Muscle of arm (tissue), 12 donors: Measurements from ENCODE around the gene CHDH. TPM values are rescaled to one million over a fixed set of nuclear protein-coding genes. Genes with fewer than 3 reads are reported as not detected.

Experiments
- DNase-seq: peaks from one replicate; pipeline ENCODE4 v3.0.0-alpha.2; 2013
- polyA plus RNA-seq, 12 donors: library from polyadenylated mRNA; unstranded; fragments of 120-200 nt; gene quantifications; one replicate each; pipeline ENCODE4 v1.2.1, GENCODE V29; 2013; ENCODE audit not compliant: insufficient read length in 12 of 12

CHDH gene
- polyA plus RNA-seq, 12 donors = 0.75 to 2.8 (median 1.0) TPM; not detected in 1

GRCh38 chr3:53858096-53858741, 12.0 kb upstream of the CHDH start:
- DNase-seq = no peak

DNA sequence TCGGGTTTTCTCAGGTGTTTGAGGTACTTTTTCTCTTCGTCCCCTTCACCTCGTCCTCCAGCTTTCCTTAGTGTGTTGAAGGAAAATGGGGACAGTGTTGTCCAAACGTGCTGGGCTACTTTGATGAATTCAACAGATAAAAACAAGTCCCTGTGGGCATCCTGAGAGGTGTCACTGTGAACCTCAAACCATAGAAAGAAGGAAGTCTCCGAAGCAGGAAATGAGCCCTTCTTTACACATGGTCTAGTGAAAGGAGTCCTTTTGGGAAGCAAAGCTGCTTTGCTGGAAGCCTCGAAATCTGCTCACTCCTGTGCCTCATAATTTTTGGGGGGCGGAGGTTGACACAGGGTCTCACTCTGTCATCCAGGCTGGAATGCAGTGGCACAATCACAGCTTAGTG, 10.7 kb upstream of the CHDH start:
- no peak for DNase-seq

- no peak for DNase-seq
Measured at GRCh38 chr3:53850895-53851294, 4.7 kb upstream of the CHDH start.

DNA sequence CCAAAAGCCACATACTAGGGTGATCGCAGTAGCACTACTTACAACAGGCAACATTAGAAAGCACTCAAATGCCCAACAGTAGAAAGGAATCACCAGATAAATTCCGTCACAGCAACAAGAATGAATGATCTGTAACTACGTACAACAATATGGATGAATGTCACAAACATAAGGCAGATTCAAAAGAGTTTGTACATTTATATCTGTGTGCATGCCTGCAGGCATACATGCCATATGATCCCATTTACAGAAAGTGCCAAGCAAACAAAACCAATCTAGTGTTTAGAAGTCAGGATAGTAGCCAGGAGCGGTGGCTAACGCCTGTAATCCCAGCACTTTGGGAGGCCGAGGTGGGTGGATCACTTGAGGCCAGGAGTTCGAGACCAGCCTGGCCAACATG, 3.7 kb upstream of the CHDH start:
- no peak for DNase-seq

GRCh38 chr3:53846851-53847155, 584 bp upstream of the CHDH start:
- DNase-seq = no peak

- DNase-seq = no peak
Measured at GRCh38 chr3:53845881-53846133, 412 bp downstream of the CHDH start.

- DNase-seq = peak; percentile 67
Measured at GRCh38 chr3:53845103-53845880, 927 bp downstream of the CHDH start.

GRCh38 chr3:53844262-53845102, 1.7 kb downstream of the CHDH start:
- no peak for DNase-seq

DNA sequence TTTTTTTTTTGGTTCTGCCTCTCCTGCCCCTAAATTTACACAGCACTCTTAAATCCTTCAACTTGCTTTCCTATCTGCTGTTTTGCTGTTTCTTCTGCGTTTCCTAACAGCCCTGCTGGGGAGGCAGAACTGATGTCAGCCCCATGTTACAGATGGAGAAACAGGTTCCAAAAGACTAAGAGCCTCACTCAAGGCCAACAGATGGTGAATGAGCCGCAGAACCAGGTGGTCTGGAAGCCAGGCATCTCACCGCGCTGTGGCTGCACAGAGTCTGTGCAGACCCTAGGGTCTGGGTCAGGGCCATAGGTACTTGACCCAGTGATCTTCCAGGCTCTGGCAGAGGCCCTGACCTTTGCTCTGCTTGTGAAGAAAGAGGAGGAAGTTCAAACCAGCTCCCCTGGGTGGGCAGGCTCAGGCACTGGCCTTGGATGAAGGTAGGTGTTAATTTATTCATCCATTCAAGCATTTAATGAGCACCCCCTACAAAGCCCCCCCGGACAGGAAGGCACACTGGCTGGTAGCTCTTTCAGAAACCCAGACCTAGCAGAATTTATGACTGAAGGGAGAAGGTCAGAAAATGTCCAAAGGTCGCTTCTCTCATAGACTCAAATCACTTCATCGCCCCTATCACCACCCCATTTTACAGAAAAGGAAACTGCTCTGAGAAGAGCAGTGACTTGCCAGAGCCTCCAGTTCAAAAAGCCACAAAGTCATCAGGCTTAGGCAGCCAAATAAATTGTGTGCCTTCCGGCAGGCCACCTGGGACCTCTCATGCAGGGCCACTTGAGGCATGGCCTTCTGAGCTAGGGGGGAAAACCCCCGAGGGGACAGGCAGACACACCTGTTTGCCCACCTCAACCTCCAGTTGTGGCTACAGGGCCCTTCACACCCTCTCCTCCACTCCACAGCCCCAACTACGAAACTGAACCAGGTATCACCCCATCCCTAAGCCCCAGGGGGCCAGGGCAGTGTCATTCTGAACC, 2.7 kb downstream of the CHDH start:
- DNase-seq = no peak

GRCh38 chr3:53842436-53843194, 3.6 kb downstream of the CHDH start:
- no peak for DNase-seq

- no peak for DNase-seq
Measured at GRCh38 chr3:53841296-53841695, 4.9 kb downstream of the CHDH start.

DNA sequence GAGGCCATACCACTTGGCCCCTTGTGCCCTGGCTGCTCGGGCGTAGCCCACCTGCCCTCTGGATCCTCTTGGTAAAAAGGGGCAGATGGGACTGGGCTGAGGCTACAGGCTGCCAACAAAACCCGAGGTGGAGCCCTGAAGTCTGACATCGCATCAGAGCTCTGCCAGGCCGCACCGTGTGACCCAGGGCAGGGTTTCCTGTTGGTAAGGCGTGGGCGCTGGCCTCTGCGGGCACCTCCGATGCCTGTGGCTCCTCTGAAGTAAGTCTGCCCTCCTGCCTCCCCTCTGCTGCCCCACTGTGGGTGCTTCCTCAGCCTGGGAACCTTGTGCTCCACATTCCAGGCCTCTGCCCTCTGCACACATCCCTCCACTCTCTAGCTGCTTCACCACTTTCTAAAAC, 8.9 kb downstream of the CHDH start:
- DNase-seq = no peak

- no peak for DNase-seq
Measured at GRCh38 chr3:53836084-53836872, 9.9 kb downstream of the CHDH start.

- no peak for DNase-seq
Measured at GRCh38 chr3:53835257-53835656, 11.0 kb downstream of the CHDH start.

DNA sequence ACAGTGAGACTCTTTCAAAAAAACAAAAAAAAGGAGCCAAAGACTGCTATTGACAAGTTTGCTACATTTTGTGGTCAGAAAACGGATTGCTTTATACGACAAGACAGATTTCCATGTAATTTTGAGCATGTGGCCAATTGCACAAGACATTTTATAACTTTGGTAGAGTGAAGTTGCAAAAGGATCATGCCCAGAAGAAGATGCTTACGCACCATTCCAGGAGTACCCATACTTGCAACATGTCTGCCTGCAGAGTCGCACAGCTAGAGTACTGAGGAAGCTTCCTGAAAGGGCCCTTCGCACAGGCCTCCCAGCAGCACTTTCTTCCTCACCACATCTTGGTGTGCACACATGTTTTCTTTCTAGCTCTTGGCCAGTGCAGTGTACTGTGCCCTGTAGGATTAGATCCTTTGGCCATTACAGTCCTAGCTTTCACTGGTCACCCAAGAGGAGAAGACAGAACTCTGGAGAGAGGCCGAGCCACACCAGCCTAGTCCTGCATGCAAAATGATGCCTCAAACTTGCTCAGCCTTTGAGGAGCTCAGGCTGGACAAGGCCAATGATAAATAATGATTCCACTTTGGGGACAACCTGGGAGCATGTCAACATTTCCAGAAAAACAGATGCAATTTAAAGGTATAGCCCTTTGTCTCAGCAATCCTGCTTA, 11.7 kb downstream of the CHDH start:
- DNase-seq = no peak

GRCh38 chr3:53833700-53834099, 12.5 kb downstream of the CHDH start:
- no peak for DNase-seq

DNA sequence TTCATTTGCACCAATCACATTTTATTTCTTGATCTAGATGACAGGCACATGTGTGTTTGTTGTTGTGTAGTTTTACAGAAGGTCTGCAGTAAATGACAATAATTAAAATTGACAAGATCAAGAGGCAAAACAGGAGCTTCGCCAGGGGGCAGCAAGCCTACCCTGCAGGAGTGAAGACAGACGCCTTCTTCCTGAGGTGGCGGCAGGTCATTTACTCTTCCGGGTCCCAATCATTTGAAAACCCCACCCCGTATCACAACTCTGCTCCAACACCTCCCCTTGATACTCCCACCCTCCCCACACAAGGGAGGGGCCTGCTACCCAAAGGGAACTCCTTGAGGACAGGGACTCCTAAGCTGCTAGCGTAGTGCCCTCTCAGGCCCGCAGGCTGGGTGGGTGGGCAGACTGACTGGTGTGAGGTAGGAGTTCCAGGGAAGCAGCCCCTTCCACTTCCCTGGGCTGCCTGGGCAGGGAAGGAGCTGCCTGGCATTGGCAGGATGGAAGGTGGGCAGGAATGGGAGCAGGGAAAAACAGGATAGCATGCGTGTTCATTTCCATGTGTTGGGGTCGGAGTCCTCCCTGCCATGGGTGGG, 13.1 kb downstream of the CHDH start:
- DNase-seq = no peak

DNA sequence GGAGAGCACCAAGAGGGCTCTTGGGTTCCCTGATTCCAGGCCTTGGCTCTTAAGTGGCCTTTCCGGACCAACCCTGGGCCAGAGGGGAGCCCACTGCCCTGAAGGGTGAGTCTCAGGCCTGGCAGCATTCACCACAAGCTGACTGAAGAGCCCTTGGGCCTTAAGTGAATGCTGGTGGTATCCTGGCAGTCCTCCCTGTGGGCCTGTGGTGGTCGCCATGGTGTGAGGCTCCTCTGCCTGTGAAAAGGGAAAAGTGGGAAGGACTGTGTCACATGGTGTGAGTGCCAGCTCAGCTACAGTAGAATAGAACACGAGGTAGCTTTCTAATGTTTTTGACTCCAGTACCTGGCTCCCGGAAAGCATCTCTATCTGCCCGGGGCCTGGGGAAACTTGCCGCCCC, 15.3 kb downstream of the CHDH start:
- no peak for DNase-seq

- DNase-seq = no peak
Measured at GRCh38 chr3:53829605-53830004, 16.6 kb downstream of the CHDH start.
